Measurements from ENCODE around the gene ACTA1.
"Not testable (repeated sequence)": the region's sequence is repeated elsewhere in the genome, so short reads cannot be mapped to it uniquely, and the experiment has no call there.

ACTA1 gene

DNA sequence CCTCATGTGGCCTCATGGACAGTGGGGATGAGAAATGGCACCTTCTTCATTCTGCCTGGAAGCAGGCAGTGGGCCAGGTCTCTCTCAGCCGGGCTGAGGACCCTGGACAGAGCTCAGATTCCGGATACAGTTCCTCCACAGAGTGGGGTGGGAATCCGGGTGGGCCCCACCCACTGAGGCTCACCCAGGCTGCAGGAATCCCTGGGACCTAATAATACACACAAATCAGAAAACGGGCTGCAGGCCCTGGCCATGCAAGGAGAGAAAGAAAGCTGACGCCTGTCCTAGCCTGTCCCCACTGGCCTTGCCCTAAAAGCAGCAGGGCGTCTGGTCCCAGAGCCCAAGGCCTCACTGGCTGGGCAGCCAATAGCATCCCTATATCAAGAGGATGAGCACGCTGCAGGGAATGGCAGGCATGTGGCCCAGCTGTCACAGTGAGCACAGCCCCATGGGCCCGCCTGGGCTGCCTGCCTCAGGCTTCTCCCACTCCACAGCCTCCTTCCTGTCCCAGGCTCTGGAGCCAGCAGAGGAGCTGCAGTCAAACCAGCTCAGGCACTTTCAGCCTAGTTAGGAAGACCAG is 25.3 kb downstream of the ACTA1 start:
- H3K27ac ChIP-seq = no peak overlapping the region
- TF ChIP-seq, protein P1, sequence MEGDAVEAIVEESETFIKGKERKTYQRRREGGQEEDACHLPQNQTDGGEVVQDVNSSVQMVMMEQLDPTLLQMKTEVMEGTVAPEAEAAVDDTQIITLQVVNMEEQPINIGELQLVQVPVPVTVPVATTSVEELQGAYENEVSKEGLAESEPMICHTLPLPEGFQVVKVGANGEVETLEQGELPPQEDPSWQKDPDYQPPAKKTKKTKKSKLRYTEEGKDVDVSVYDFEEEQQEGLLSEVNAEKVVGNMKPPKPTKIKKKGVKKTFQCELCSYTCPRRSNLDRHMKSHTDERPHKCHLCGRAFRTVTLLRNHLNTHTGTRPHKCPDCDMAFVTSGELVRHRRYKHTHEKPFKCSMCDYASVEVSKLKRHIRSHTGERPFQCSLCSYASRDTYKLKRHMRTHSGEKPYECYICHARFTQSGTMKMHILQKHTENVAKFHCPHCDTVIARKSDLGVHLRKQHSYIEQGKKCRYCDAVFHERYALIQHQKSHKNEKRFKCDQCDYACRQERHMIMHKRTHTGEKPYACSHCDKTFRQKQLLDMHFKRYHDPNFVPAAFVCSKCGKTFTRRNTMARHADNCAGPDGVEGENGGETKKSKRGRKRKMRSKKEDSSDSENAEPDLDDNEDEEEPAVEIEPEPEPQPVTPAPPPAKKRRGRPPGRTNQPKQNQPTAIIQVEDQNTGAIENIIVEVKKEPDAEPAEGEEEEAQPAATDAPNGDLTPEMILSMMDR (IDR thresholded peaks at IDR 0.05) = no peak
- no peak for TF ChIP-seq ZFX (IDR thresholded peaks at IDR 0.05; ENCODE audit: borderline replicate concordance)

GRCh38 chr1:229407206-229408026 is 26.5 kb downstream of the ACTA1 start:
- H3K27ac ChIP-seq = no peak overlapping the region
- TF ChIP-seq ZFX (IDR thresholded peaks at IDR 0.05; ENCODE audit: borderline replicate concordance) = no peak
- TF ChIP-seq, protein P1 (IDR thresholded peaks at IDR 0.05) = no peak

- no peak overlapping the region for H3K27ac ChIP-seq
- no peak for TF ChIP-seq ZFX (IDR thresholded peaks at IDR 0.05; ENCODE audit: borderline replicate concordance)
- TF ChIP-seq, protein P1 (IDR thresholded peaks at IDR 0.05) = no peak
Measured at GRCh38 chr1:229406798-229407197, 27.1 kb downstream of the ACTA1 start.

- TF ChIP-seq, protein P1 (IDR thresholded peaks at IDR 0.05) = no peak
- TF ChIP-seq ZFX (IDR thresholded peaks at IDR 0.05; ENCODE audit: borderline replicate concordance) = no peak
Measured at GRCh38 chr1:229403573-229403972, 30.3 kb downstream of the ACTA1 start.

DNA sequence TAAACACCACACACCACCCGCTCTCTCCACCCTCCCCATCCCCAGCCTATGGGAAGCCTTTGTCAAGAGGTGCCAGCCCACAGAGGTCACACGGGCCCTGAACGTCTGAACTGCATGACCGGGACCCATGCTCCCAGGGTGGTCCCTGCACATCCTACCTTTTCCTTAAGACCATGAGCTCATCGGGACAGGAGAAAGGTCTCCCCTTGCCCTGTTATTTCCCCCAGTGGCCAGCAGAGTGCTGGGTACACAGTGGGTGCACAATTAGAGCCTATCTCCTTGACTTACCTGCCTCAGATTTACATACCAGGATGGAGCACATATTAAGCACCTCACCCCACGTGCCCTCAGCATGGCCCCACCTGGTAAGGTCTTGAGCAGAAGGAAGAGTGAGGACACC is 30.9 kb downstream of the ACTA1 start:
- TF ChIP-seq, protein P1 (IDR thresholded peaks at IDR 0.05) = no peak; the same call in 1 of the 2 replicates
- no peak for TF ChIP-seq ZFX (IDR thresholded peaks at IDR 0.05; ENCODE audit: borderline replicate concordance)
- H3K27ac ChIP-seq = no peak overlapping the region

More at GRCh38 chr1:229403573-229403972, 30.3 kb downstream of the ACTA1 start:
- H3K27ac ChIP-seq = no peak overlapping the region

DNA sequence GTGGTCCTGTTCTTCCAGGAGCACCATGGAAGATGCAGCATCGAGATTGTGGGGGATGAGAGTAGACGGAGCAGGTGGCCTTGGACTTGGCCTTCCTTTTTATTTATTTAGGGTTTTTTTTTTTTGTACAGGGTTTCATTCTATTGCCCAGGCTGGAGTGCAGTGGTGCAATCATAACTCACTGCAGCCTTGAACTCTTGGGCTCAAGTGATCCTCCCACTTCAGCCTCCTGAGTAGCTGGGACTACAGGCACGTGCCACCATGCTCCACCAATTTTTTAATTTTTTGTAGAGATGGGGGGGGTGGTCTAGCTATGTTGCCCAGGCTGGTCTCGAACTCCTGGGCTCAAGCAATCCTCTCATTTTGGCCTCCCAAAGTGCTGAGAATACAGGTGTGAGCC is 31.6 kb downstream of the ACTA1 start:
- H3K27ac ChIP-seq = not testable (repeated sequence)

DNA sequence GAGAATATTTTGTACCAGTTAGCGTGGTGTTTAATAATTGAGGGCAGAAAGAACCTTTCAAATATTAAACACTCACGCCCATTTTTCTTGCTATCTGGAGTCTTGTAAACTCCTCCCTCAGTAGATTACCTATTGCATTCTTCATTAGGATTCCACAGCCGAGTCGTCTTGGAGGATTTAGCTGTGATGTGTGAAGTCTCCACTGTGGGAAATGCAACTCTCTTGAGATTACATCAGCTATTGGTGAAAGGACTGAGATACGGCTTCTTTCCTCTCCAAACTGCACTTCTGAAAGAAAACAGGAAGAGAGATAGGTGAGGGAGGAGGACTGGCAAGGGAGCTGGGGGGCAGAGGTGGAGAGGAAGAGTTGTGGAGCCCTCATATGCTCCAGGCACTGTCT is 36.1 kb downstream of the ACTA1 start:
- H3K27ac ChIP-seq = no peak overlapping the region
- TF ChIP-seq ZFX (IDR thresholded peaks at IDR 0.05; ENCODE audit: borderline replicate concordance) = no peak
- TF ChIP-seq, protein P1 (IDR thresholded peaks at IDR 0.05) = no peak

Measured in 22Rv1 (cell line).